Astrocyte of the cerebellum (primary cell): Measurements from ENCODE around the gene KCNK3.
"Not testable (repeated sequence)": the region's sequence is repeated elsewhere in the genome, so short reads cannot be mapped to it uniquely, and the experiment has no call there.

ENCODE experiments used
- DNase-seq: peaks from one replicate; pipeline ENCODE4 v3.0.0-alpha.2; 2011; ENCODE audit warnings: low read depth
- H3K4me3 ChIP-seq: 2 replicates; pipeline ENCODE4 v1.5.1; 2011; ENCODE audit warnings: mild to moderate bottlenecking, low read depth, low read length, moderate library complexity
- in situ Hi-C: cut with HindIII; loops from 2 replicates; pipeline ENCODE4 v1.10.0; 2017; ENCODE audit warnings: low sequenced_read_pairs
- TF ChIP-seq, protein P1 (sequence below): IDR thresholded peaks from 2 replicates; pipeline ENCODE4 v1.5.1; 2012; ENCODE audit warnings: low read length, low read depth, moderate library complexity, mild to moderate bottlenecking; ENCODE audit errors: missing control alignments

Gene KCNK3

DNA sequence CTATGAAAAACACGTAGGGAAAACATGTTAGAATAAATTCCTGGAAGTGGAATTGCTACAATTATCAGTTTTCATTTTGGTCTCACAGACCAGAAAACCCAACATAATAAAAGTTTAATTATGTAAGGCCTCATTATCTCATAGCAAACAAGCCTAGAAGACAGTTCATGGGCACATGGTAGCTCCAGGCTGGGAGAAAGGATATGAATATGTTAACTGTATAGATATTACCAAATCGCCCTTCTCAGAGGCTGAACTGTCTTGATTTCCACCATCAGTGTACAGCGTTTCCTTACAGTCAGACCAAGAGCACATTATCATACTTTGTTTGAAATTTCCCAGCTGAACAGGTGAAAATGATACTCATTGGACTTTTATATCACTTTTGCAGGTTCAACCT lies 54.4 kb downstream of the KCNK3 start:
- in situ Hi-C loops: no loop called here
- TF ChIP-seq, protein P1, sequence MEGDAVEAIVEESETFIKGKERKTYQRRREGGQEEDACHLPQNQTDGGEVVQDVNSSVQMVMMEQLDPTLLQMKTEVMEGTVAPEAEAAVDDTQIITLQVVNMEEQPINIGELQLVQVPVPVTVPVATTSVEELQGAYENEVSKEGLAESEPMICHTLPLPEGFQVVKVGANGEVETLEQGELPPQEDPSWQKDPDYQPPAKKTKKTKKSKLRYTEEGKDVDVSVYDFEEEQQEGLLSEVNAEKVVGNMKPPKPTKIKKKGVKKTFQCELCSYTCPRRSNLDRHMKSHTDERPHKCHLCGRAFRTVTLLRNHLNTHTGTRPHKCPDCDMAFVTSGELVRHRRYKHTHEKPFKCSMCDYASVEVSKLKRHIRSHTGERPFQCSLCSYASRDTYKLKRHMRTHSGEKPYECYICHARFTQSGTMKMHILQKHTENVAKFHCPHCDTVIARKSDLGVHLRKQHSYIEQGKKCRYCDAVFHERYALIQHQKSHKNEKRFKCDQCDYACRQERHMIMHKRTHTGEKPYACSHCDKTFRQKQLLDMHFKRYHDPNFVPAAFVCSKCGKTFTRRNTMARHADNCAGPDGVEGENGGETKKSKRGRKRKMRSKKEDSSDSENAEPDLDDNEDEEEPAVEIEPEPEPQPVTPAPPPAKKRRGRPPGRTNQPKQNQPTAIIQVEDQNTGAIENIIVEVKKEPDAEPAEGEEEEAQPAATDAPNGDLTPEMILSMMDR: no peak
- no peak for DNase-seq
- H3K4me3 ChIP-seq: no peak overlapping the region

DNA sequence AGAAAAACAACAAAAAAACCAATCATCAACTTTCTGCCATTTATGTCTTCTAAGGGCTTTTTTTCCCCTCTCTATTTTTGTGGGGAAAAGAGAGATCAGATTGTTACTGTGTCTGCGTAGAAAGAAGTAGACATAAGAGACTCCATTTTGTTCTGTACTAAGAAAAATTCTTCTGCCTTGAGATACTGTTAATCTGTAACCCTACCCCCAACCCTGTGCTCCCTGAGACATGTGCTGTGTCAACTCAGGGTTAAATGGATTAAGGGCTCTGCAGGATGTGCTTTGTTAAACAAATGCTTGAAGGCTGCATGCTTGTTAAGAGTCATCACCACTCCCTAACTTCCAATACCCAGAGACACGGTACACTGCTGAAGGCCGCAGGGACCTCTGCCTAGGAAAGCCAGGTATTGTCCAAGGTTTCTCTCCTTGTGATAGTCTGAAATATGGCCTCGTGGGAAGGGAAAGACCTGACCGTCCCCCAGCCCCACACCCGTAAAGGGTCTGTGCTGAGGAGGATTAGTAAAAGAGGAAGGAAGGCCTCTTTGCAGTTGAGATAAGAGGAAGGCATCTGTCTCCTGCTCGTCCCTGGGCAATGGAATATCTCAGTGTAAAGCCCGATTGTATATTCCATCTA lies 57.4 kb downstream of the KCNK3 start:
- in situ Hi-C loops, DNase-seq, H3K4me3 ChIP-seq: not testable (repeated sequence)

DNA sequence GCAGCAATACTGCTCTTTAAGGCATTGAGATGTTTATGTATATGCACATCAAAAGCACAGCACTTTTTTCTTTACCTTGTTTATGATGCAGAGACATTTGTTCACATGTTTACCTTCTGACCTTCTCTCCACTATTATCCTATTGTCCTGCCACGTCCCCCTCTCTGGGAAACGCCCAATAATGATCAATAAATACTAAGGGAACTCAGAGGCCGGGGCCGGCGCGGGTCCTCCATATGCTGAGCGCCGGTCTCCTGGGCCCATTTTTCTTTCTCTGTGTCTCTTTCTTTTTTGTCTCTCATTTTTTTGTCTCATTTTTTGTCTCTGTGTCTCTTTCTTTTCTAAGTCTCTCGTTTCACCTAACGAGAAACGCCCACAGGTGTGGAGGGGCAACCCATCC lies 57.9 kb downstream of the KCNK3 start:
- H3K4me3 ChIP-seq, DNase-seq, in situ Hi-C loops: not testable (repeated sequence)

DNA sequence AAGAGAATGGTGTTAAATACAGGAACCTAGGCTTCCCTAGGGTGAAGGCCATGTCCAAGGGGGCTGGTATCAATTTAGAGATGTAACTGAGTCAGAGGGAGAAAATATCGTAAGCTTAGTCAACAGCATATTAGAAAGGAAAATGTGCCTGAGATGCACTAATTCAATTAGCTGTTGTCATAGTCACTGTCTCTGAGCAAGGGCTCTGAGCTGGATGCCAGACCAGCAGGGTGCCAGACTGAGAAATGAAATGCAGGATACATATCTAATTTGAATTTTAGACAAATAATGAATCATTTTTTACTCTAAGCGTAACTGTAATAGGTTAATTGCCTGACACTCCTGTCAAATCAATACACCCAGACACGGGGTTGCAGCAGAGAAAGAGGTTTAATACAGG lies 60.1 kb downstream of the KCNK3 start:
- H3K4me3 ChIP-seq: no peak overlapping the region
- TF ChIP-seq, protein P1: no peak
- no peak for DNase-seq
- in situ Hi-C loops: no loop called here

DNA sequence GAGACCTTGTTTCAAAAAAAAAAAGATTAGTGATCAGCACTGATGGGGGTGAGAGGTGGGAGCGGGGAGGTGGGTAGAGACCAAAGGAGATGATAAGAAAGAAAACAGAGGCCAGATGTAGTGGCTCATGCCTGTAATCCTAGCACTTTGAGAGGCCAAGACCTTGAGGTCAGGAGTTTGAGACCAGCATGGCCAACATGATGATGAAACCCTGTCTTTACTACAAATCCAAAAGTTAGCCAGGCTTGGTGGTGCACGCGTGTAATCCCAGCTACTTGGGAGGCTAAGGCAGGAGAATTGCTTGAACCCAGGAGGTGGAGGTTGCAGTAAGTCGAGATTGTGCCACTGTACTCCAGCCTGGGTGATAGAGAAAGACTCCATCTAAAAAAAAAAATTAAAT lies 62.0 kb downstream of the KCNK3 start:
- no peak for DNase-seq
- TF ChIP-seq, protein P1: no peak
- in situ Hi-C loops: no loop called here
- no peak overlapping the region for H3K4me3 ChIP-seq

DNA sequence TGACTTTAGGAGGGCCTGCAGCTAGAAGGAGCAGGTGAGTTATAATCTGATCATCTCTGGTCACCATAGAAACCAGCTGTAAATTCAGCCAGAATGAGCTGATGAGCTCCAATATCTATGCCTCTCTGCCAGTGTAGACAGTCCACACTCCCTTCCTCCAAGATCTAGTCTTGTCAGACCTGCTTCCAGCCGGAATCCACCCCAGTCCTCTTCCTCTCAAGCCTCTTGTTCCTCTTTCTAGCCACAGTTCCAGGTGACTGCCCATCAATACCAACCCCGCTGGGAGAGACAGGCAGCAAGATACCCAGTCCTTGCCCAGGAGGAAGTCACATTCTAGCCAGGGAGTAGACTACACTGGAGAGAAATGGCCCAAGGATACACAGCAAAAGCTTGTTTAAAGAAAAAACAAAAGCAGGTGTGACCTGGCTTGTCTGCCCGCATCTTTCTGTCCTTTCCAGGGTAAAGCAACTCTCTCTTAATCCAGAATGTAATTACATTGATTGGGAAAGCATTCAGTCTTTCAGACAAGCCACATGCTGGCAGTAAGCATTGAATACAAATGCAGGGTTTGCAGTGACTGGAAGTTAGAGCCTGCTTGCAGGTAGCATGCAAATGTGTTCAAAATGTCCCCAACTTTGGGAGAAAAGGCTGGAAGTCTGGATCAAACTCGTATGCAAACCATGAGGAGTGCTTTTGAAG lies 62.6 kb downstream of the KCNK3 start:
- DNase-seq: no peak
- TF ChIP-seq, protein P1: no peak
- H3K4me3 ChIP-seq: no peak overlapping the region
- in situ Hi-C loops: no loop called here

DNA sequence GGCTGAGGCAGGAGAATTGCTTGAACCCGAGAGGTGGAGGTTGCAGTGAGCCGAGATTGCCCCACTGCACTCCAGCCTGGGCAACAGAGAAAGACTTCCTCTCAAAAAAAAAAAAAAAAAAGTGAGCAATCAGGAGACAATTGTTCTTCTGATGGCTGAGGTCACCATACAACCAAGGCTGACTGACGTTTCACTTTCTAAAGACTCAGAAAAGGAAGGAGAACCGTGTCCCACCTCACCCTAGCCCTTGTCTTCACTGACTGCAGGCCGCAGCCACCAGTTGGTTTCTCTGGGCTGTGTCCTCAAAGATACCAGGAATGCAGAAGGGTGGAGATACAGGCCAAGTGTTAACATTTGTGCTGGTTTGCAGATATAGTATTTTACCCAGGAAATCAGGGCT lies 63.8 kb downstream of the KCNK3 start:
- DNase-seq: no peak
- in situ Hi-C loops: no loop called here
- no peak overlapping the region for H3K4me3 ChIP-seq
- TF ChIP-seq, protein P1: no peak
